GM12872 (cell line): ENCODE measurements around the gene PTCD3.

ENCODE experiments used
- TF ChIP-seq, protein P1 (sequence below): IDR thresholded peaks from 3 replicates; pipeline ENCODE4 v1.5.1; 2011; ENCODE audit warnings: low read depth, mild to moderate bottlenecking, low read length, moderate library complexity; ENCODE audit not compliant: insufficient read depth

PTCD3 gene

DNA sequence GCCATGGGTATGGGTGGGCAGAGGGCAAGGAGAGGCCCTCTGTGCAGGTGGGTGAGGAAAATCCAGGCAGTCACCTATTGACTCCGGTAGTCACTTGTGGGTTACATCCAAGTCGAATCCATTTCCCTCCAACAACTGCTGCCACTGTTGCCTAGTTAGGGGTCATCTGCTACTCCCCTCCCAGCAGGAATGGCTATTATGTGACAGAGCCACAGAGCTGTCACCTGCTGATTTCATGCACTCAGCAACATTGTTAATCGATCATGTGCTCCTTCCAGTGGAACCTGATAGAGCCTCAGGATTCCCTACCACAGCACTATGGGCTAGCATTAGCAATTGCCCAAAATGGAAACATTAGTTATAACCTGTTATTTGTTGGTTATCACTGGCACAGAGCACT is 31.8 kb upstream of the PTCD3 start:
- TF ChIP-seq, protein P1, sequence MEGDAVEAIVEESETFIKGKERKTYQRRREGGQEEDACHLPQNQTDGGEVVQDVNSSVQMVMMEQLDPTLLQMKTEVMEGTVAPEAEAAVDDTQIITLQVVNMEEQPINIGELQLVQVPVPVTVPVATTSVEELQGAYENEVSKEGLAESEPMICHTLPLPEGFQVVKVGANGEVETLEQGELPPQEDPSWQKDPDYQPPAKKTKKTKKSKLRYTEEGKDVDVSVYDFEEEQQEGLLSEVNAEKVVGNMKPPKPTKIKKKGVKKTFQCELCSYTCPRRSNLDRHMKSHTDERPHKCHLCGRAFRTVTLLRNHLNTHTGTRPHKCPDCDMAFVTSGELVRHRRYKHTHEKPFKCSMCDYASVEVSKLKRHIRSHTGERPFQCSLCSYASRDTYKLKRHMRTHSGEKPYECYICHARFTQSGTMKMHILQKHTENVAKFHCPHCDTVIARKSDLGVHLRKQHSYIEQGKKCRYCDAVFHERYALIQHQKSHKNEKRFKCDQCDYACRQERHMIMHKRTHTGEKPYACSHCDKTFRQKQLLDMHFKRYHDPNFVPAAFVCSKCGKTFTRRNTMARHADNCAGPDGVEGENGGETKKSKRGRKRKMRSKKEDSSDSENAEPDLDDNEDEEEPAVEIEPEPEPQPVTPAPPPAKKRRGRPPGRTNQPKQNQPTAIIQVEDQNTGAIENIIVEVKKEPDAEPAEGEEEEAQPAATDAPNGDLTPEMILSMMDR: no peak

DNA sequence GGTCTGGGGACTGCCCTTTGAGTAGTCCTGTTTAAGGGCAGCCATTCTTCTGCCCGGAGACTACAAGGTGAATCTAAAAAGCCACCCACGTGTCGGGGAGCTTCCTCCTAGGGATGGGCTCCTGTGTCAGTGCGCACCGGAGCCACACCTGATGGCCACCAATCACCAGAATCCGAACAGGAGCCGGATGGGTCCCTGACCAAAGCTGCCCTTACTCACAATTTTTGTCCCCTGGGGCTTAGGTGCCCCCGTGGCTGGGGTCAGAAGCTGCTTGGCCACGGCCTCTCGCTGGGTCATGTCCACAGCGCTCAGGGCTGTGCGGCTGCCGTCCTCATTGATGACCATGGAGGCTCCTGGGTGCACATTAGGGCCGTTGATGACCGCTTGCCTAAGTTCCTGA is 31.2 kb upstream of the PTCD3 start:
- TF ChIP-seq, protein P1: no peak

DNA sequence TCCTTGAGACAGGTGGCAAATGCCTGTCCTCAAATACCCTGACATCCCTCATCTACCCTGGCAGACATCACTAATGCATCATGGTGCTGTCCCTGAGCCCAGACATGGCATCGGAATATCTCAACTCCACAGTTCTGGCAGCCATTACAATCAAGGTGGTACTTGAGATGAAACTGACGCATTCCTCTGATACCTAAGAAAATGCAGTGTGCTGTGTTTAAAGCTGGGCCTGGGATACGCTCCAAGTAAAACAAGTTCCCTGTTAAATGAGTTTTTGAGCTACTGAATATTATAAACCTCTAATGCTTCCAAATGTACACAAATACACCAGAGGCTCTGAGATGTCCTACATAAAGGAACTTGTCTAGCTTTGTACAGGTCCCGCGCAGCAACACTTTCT is 30.1 kb upstream of the PTCD3 start:
- TF ChIP-seq, protein P1: no peak

DNA sequence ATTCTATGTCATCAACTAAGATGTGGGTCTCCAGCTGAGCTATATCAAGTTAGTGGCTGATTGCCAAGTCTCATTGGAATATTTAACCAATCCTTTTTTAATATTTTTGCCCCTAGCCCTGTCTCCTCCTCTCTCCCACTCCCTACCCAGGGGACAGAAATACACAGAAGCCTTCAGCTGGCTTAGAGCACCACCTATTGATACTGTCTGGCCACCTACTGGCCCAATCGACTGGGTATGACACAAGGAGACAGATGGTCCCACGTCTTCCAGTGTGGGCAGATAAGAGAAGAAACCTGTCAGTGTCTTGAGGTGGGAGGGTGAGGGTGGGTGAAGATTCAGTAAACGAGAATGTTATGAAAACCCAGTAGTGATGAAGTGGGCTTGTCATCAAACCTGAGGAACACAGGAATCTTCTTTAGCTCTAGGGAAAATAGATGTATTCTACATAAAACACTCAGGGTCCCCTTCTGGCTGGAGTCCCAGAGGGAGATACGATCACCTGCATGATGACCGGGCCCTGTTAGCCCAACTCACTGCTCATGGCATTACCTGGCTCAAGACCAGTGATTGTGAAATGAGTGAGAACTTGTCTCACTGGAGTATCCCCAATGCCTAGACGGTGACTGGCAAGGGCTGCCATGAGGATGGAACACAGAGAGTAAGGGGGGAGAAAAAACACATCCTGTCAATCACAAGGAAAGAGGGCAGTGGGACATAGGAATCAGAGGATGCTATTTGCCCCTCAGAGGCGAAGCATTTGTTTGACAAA is 27.1 kb upstream of the PTCD3 start:
- TF ChIP-seq, protein P1: peak; percentile 61

DNA sequence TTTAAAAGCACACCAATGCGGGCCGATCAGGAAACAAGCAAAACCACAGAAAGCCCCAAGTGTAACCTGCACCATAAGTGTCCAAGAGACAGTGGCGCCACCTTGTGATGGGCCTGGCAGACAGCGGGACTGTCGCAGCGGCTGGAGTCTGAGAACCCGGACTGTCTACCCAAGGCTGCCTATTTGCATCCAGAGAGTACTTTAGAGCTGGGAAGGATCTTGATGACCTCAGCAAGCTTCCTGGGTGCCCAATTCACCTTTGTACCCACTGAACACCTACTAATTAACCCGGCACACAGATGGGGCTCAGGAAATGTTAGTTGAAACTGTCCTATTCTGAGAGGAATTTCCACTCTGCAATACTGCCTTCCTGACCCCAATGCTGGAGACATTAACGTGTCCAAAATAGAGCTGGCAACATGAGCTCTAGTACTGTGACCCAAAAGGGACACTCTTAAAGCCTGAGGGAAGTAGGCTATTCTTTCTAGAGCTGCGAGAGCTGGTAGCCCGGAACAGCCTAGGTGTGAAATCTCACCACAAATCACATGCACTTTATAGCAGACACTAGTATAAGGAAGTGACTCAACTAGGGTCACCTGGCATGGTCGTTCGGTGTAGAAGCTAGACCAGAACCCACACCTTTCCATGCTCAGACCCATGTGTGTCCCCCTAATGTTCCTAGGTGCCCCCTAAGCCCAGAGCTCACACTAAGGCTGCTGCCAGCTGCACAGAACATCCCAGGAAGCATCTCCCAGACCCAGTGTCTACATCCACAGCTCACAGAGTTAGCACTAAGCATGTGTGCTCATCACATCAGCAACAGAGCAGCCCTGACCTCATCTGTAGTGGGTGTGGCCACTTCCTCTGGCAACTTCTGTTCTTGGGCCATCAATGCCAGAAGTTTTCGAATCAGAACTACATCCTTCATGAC is 25.8 kb upstream of the PTCD3 start:
- TF ChIP-seq, protein P1: peak; percentile 94

DNA sequence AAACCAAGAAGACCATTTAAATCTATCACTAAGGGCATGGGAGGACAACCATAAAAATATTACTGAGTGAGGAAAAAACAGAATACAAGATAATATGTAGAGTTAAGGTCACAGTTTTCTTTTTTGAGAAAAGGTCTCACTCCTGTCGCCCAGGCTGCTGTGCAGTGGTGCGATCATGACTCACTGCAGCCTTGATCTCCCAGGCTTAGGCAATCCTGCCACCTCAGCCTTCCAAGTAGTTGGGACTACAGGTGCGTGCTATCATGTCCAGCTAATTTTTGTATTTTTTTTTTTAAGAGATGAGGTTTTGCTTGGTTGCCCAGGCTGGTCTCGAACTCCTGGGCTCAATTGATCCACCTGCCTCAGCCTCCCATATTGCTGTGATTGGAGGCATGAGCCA is 24.3 kb upstream of the PTCD3 start:
- TF ChIP-seq, protein P1: no peak

DNA sequence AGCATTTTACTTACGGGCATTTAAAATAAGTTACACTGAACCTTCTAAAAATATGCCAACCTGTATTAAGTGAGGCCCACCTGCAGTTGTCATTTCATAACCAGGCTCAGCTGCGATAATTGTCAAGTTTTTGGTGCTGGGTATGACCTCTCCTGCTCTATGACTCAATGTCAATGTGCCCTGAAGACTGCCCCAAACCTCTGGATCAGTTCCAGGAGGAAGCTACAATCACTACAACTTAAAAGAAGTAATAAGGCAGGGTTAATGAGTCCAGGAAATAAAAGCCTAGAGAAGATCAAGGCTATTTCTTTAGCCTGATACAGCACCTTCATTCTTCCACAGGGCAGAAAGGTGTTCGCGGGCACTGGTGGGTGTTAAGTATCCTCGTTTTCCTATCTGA is 23.3 kb upstream of the PTCD3 start:
- TF ChIP-seq, protein P1: no peak
